GM23338 (cell line): ENCODE measurements around the gene C1QTNF2. TPM values are rescaled to one million over a fixed set of nuclear protein-coding genes. Genes with fewer than 3 reads are reported as not detected.

Experiments
- ATAC-seq: fragments of 200-7000 bp; cut with Tn5 transposase; 3 replicates; pipeline ENCODE4 v1.9.1; 2020
- DNase-seq: peaks from one replicate; pipeline ENCODE4 v3.0.0-alpha.2; 2015; ENCODE audit warnings: low spot score
- H2AFZ ChIP-seq: fragments of 200-600 bp; sonication (generic); 2 replicates; pipeline ENCODE4 v1.8.0; 2016; ENCODE audit warnings: antibody characterized with exemption, mild to moderate bottlenecking, moderate library complexity
- H3F3A ChIP-seq: fragments of 200-600 bp; sonication (generic); replicated peaks from 2 replicates; pipeline ENCODE4 v1.8.0; 2017; ENCODE audit warnings: antibody characterized with exemption, mixed run types, low read depth
- H3K27ac ChIP-seq: fragments of 200-600 bp; sonication (generic); 2 replicates; pipeline ENCODE4 v1.6.1; 2016; ENCODE audit warnings: low read depth
- H3K27me3 ChIP-seq: fragments of 200-600 bp; sonication (generic); 2 replicates; pipeline ENCODE4 v1.8.0; 2016; ENCODE audit warnings: mild to moderate bottlenecking, mixed run types, moderate library complexity; ENCODE audit not compliant: insufficient read depth
- H3K36me3 ChIP-seq: fragments of 200-600 bp; sonication (generic); 2 replicates; pipeline ENCODE4 v1.8.0; 2016; ENCODE audit warnings: mild to moderate bottlenecking; ENCODE audit not compliant: insufficient read depth
- H3K4me1 ChIP-seq: fragments of 200-600 bp; sonication (generic); 2 replicates; pipeline ENCODE4 v1.8.0; 2016; ENCODE audit warnings: mild to moderate bottlenecking, moderate library complexity; ENCODE audit not compliant: insufficient read depth
- H3K4me2 ChIP-seq: fragments of 200-600 bp; sonication (generic); 2 replicates; pipeline ENCODE4 v1.7.1; 2017; ENCODE audit warnings: mixed run types
- H3K4me3 ChIP-seq: fragments of 200-600 bp; sonication (generic); 2 replicates; pipeline ENCODE4 v1.6.1; 2016; ENCODE audit warnings: mixed run types
- H3K79me2 ChIP-seq: fragments of 200-600 bp; sonication (generic); replicated peaks from 2 replicates; pipeline ENCODE4 v1.8.0; 2017; ENCODE audit warnings: mild to moderate bottlenecking; ENCODE audit not compliant: insufficient read depth
- H3K9me2 ChIP-seq: fragments of 200-600 bp; sonication (generic); 2 replicates; pipeline ENCODE4 v1.8.0; 2017; ENCODE audit not compliant: insufficient read depth
- H4K20me1 ChIP-seq: fragments of 200-600 bp; sonication (generic); replicated peaks from 2 replicates; pipeline ENCODE4 v1.8.0; 2017; ENCODE audit warnings: mild to moderate bottlenecking; ENCODE audit not compliant: insufficient read depth
- H3K27ac Mint-ChIP-seq: 2 replicates; pipeline ENCODE4 v1.8.0; 2020; ENCODE audit warnings: inconsistent platforms, mild to moderate bottlenecking, moderate library complexity, mixed read lengths
- H3K27me3 Mint-ChIP-seq: 3 replicates; pipeline ENCODE4 v1.8.0; 2022; ENCODE audit warnings: low read depth, mild to moderate bottlenecking, moderate library complexity, mixed read lengths, inconsistent platforms; ENCODE audit not compliant: insufficient read depth, poor library complexity
- H3K36me3 Mint-ChIP-seq: 3 replicates; pipeline ENCODE4 v1.8.0; 2021; ENCODE audit warnings: low read depth, mild to moderate bottlenecking, inconsistent platforms, moderate library complexity, mixed read lengths
- H3K4me1 Mint-ChIP-seq: 3 replicates; pipeline ENCODE4 v1.8.0; 2020; ENCODE audit warnings: mild to moderate bottlenecking, inconsistent platforms, mixed read lengths
- H3K4me3 Mint-ChIP-seq: 3 replicates; pipeline ENCODE4 v1.8.0; 2021; ENCODE audit warnings: moderate library complexity, mild to moderate bottlenecking, inconsistent platforms, mixed read lengths
- H3K9me3 Mint-ChIP-seq: 3 replicates; pipeline ENCODE4 v1.8.0; 2020; ENCODE audit warnings: moderate library complexity, mild to moderate bottlenecking, inconsistent platforms, mixed read lengths
- CTCF ChIP-seq, 2 experiments: fragments of 200-600 bp in 1 of 2; sonication (generic) in 1 of 2; conservative IDR thresholded peaks; 2 replicates each; pipeline versions ENCODE4 v1.5.1 to v1.6.1; 2016 to 2017; ENCODE audit warnings: antibody characterized with exemption in 2 of 2, low read depth in 2 of 2, mild to moderate bottlenecking in 2 of 2, moderate library complexity in 1 of 2
- ETS1 ChIP-seq: IDR thresholded peaks from 2 replicates; pipeline ENCODE4 v1.6.1; 2016; ENCODE audit warnings: antibody characterized with exemption
- NANOG ChIP-seq: IDR thresholded peaks from 2 replicates; pipeline ENCODE4 v1.6.1; 2016; ENCODE audit warnings: antibody characterized with exemption, borderline replicate concordance
- ZNF462 ChIP-seq: fragments of 250-450 bp; sonication (Bioruptor Pico); IDR thresholded peaks from 2 replicates; pipeline ENCODE4 v1.5.0; 2020; ENCODE audit warnings: mild to moderate bottlenecking, moderate library complexity
- polyA plus RNA-seq: library from polyadenylated mRNA; unstranded; fragments of >200 nt; fragmentation: Nextera tagmentation; extraction: Ambion mirVana; gene quantifications from 2 replicates; pipeline ENCODE4 v1.2.1, GENCODE V29; 2016
- total RNA-seq: library from RNA; depleted of rRNA; stranded (reverse); fragments of >200 nt; shearing (Covaris generic); gene quantifications from 2 replicates; pipeline ENCODE4 v1.2.3, GENCODE V29; 2014

C1QTNF2 gene
- total and polyA plus RNA-seq, 2 experiments from 2014 or later: 0.56 to 0.92 TPM

GRCh38 chr5:160390787-160391696, 20.6 kb upstream of the C1QTNF2 start:
- Histone ChIP-seq H3K27ac (no peak overlapping the region), H3K36me3 (no peaks in the 10 kb centered on the region), H3K9me2 (no peaks in the 10 kb centered on the region; the same call in 1 of the 2 replicates), H2AFZ (no peak overlapping the region), H3K4me3 (no peak overlapping the region), H3F3A (no peaks in the 10 kb centered on the region), H3K4me1 (no peaks in the 10 kb centered on the region), H3K4me2 (no peak overlapping the region), H4K20me1 (no peaks in the 10 kb centered on the region), H3K79me2 (no peaks in the 10 kb centered on the region), H3K27me3 (no peaks in the 10 kb centered on the region)
- H3K9me3 Mint-ChIP-seq: peaks cover 17% of the 10 kb centered on the region; the same call in 2 of the 3 replicates
- ATAC-seq (no peak), DNase-seq (peak; percentile 56)
- H3K27me3 Mint-ChIP-seq: peaks cover 5% of the 10 kb centered on the region
- no peaks in the 10 kb centered on the region for H3K4me1 Mint-ChIP-seq
- H3K4me3 Mint-ChIP-seq: no peak overlapping the region
- H3K36me3 Mint-ChIP-seq: peaks cover 16% of the 10 kb centered on the region; the same call in 2 of the 3 replicates
- no peak overlapping the region for H3K27ac Mint-ChIP-seq
- peak; percentile 52 to 75; a peak in 3 of 4 replicates for TF ChIP-seq CTCF (conservative IDR thresholded peaks at IDR 0.05; ENCODE audit: low read depth in 2 of 2)
- no peak for TF ChIP-seq NANOG

- Histone ChIP-seq H3K9me2 (no peaks in the 10 kb centered on the region; the same call in 1 of the 2 replicates), H3K4me1 (no peaks in the 10 kb centered on the region), H3K36me3 (no peaks in the 10 kb centered on the region), H2AFZ (no peak overlapping the region), H3K4me3 (no peak overlapping the region), H3K27me3 (no peaks in the 10 kb centered on the region), H4K20me1 (no peaks in the 10 kb centered on the region), H3K79me2 (no peaks in the 10 kb centered on the region), H3K27ac (no peak overlapping the region), H3F3A (no peaks in the 10 kb centered on the region), H3K4me2 (no peak overlapping the region)
- Mint-ChIP-seq H3K27me3 (peaks cover 5% of the 10 kb centered on the region), H3K4me1 (no peaks in the 10 kb centered on the region), H3K9me3 (peaks cover 17% of the 10 kb centered on the region; the same call in 2 of the 3 replicates), H3K4me3 (no peak overlapping the region), H3K27ac (no peak overlapping the region), H3K36me3 (peaks cover 16% of the 10 kb centered on the region; the same call in 2 of the 3 replicates)
- TF ChIP-seq ETS1 (no peak), ZNF462 (no peak), CTCF (conservative IDR thresholded peaks at IDR 0.05; ENCODE audit: low read depth in 2 of 2) (no peak)
- no peak for DNase-seq
- ATAC-seq: no peak
These were observed 17.0 kb upstream of the C1QTNF2 start for GRCh38 chr5:160387445-160387844.
